ENCODE data around the gene ZNF684.

GRCh38 chr1:40507973-40508372 is 23.5 kb upstream of the ZNF684 start:
- TF ChIP-seq CTCF (IDR thresholded peaks at IDR 0.05): no peak
- no peak for TF ChIP-seq POLR2A (IDR thresholded peaks at IDR 0.05)
- TF ChIP-seq POLR2AphosphoS5 (IDR thresholded peaks at IDR 0.05): no peak

Measured in suprapubic skin (tissue), 4 donors.